Activated T-helper 17 cell treated with anti-CD3 and anti-CD28 coated beads, Interleukin-2, amount 50 U/mL, for 72 hours (primary cell): ENCODE data around the gene INPP4B. TPM values are rescaled to one million over a fixed set of nuclear protein-coding genes. Genes with fewer than 3 reads are reported as not detected.

Experiments
- ATAC-seq: fragments of 150-1000 bp; cut with Tn5 transposase; replicated peaks from 2 replicates; pipeline ENCODE4 v1.10.0; 2021; ENCODE audit warnings: mild to moderate bottlenecking, moderate library complexity
- H3K27ac Mint-ChIP-seq: one replicate; pipeline ENCODE4 v1.8.0; 2022; ENCODE audit warnings: mixed read lengths
- H3K27me3 Mint-ChIP-seq: one replicate; pipeline ENCODE4 v1.8.0; 2022; ENCODE audit warnings: mixed read lengths
- H3K36me3 Mint-ChIP-seq: one replicate; pipeline ENCODE4 v1.8.0; 2022; ENCODE audit warnings: low read depth, mild to moderate bottlenecking, mixed read lengths
- H3K4me1 Mint-ChIP-seq: one replicate; pipeline ENCODE4 v1.8.0; 2022; ENCODE audit warnings: mixed read lengths
- H3K4me3 Mint-ChIP-seq: one replicate; pipeline ENCODE4 v1.8.0; 2022; ENCODE audit warnings: mild to moderate bottlenecking, mixed read lengths
- H3K9me3 Mint-ChIP-seq: one replicate; pipeline ENCODE4 v1.8.0; 2022; ENCODE audit warnings: mixed read lengths
- total RNA-seq, 2 donors: library from RNA; stranded (reverse); gene quantifications; one replicate each; pipeline ENCODE4 v1.2.3, GENCODE V29; 2022

Gene INPP4B
- total RNA-seq, result 10 to 100 TPM; 53.9 to 65.0 TPM

DNA sequence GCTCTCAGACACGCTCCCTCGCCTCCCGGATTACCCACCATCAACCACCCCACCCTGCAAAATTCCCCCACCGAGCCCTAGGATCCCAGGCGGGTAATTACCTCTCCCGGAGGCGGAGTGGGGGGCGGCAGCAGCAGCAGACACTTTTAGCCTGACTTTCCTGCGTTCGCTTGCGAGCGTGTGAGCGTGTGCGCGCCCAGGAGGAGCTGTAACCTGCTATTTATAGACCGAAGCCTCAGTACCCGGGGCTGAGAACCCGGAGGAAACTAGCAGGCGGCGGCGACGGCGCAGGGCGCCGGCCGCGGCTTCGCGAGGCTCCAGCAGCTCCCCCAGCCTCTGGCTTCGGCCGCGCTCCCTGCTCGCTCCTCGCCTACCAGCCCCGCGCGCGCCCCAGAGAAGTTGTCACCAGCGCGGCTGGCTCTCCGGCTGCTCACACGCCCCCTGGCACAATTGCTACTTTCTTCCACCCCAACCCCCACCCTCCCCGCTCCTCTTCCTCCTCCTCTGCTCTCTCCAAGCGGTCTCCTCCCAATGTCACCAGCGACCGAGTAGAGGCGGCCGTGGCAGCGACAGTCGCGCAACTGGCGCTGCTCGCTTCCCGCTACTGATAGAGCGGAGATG is at the start of gene INPP4B:
Gene INPP4B, minus strand, starts transcription at position 194 of the 621 bp plus-strand sequence.
- ATAC-seq, result peak; percentile 60
- H3K27ac Mint-ChIP-seq, result no peak within 1 kb of the TSS
- no peaks in the 10 kb centered on the region for H3K9me3 Mint-ChIP-seq
- no peaks in the 10 kb centered on the region for H3K4me1 Mint-ChIP-seq
- peak within 1 kb of the TSS; percentile 84 for H3K4me3 Mint-ChIP-seq
- no peaks in the 10 kb centered on the region for H3K36me3 Mint-ChIP-seq
- peaks cover 9% of the 10 kb centered on the region for H3K27me3 Mint-ChIP-seq

DNA sequence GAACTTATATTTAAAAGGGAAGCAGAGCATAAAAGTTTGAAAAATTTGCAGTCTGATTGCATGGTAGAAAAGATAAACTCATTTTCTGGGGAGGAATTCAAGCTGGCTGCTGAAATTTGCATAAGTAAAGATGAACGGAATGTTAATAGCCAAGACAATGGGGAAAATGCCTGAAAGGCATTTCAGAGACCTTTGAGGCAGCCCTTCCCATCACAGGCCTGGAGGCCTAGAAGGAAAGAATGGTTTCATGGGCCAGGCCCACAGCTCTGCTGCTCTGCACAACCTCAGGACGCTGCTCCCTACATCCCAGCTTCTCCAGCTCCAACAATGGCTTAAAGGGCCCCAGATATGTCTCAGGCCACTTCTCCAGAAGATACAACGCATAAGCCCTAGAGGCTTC is 46.9 kb upstream of the INPP4B start:
- ATAC-seq, result no peak
- Mint-ChIP-seq H3K9me3 (peaks cover 11% of the 10 kb centered on the region), H3K36me3 (no peaks in the 10 kb centered on the region), H3K4me3 (no peak overlapping the region), H3K27ac (no peak overlapping the region), H3K4me1 (no peaks in the 10 kb centered on the region), H3K27me3 (peaks cover 5% of the 10 kb centered on the region)

DNA sequence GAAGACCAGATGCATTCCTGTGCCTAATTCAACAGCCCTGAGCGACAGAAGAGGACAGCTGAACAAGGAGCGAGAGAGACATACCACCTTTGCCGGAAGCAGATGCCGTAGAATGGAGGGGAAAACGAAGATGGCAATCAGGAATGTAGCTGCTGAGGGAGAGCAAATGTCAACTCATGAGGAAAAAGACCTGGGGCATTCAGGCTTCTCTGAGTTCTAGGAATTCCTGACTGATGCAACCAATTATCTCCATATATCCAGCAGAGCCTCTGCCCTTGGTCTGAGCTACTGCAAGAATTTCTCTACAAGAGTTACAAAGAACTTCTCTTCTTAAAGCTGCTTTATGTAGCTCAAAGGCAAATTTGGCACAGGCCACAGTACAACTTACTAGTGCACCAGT is 40.5 kb upstream of the INPP4B start:
- H3K9me3 Mint-ChIP-seq, result no peaks in the 10 kb centered on the region
- no peak overlapping the region for H3K27ac Mint-ChIP-seq
- no peak overlapping the region for H3K4me3 Mint-ChIP-seq
- no peak for ATAC-seq
- H3K27me3 Mint-ChIP-seq, result no peaks in the 10 kb centered on the region
- no peaks in the 10 kb centered on the region for H3K36me3 Mint-ChIP-seq
- H3K4me1 Mint-ChIP-seq, result no peaks in the 10 kb centered on the region

DNA sequence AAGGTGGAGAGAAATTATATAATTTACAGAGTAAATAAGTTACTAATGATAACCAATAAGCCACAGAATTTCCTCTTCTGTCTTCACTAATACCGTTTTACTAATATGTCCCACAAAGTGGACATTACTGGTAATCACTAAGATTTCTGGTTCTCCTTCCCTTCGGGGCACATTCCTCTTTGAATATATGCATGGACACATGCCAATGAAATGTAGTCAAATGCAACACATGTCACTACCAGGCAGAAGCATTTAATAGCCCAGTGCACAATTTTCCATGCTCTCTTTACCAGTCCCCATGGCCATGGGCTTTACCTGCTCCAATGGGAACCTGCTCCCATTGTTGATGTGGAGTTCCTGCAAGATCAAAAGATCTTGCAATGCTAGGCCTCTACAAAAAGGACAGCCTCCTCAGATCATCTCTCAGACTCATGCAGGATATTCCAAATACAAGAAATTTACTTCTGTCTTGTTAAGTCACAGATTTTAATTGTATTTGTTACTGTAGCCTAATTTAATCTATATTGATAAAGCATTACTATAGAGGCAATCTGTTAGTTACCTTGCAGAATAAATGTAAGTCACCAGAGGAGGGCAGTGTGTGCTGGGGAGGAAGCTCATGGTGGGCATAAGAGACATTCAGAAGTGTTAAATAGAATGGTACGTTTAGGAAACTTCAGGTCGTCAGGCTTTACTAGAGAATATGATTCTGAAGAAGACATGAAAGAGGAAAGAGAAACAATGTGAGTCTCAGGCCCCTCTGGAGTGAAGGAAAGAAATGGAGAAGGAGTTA is 37.1 kb upstream of the INPP4B start:
- Mint-ChIP-seq H3K27me3 (no peaks in the 10 kb centered on the region), H3K36me3 (no peaks in the 10 kb centered on the region), H3K4me1 (no peaks in the 10 kb centered on the region), H3K9me3 (no peaks in the 10 kb centered on the region), H3K27ac (no peak overlapping the region), H3K4me3 (no peak overlapping the region)
- ATAC-seq, result no peak

DNA sequence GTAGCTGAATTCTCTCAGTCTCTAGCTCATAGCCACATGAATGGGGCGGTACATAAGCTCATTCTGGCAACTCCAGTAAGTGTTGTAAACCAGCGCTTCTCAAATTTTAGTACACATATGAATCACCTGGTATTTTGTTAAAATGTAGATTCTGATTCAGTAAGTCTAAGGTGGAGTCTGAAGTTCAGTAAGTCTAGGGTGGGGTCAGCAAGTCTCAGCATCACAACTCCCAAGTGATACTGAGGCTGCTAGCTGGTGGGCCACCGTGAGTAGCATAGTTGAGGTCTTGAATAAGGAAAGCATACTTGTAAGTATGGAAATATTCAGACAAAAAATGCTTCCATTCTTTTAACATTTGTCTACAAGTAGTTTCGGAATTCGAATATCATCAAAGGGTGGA is 36.1 kb upstream of the INPP4B start:
- ATAC-seq, result no peak
- H3K4me3 Mint-ChIP-seq, result no peak overlapping the region
- H3K9me3 Mint-ChIP-seq, result no peaks in the 10 kb centered on the region
- no peaks in the 10 kb centered on the region for H3K4me1 Mint-ChIP-seq
- no peak overlapping the region for H3K27ac Mint-ChIP-seq
- no peaks in the 10 kb centered on the region for H3K27me3 Mint-ChIP-seq
- H3K36me3 Mint-ChIP-seq, result no peaks in the 10 kb centered on the region

DNA sequence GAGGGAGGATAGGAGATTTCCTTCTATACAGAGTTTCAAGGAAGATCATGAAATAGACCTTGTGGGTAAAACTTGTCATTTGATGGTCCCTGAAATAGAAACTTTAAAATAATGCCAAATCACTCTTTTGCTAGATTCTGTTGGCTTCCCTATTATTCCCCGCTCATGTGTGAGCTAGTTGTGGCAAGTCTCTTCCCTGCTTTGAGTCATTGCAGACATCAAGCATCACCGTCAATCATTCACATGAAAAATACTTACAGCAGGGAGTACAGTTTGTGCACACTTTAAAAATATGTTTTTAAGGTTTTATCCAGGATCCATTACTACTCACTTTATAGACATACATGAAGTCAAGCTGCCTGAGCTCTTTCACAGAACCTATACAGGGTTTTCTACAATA is 35.2 kb upstream of the INPP4B start:
- Mint-ChIP-seq H3K27ac (no peak overlapping the region), H3K4me3 (no peak overlapping the region), H3K9me3 (no peaks in the 10 kb centered on the region), H3K4me1 (no peaks in the 10 kb centered on the region), H3K36me3 (no peaks in the 10 kb centered on the region), H3K27me3 (no peaks in the 10 kb centered on the region)
- ATAC-seq, result no peak

DNA sequence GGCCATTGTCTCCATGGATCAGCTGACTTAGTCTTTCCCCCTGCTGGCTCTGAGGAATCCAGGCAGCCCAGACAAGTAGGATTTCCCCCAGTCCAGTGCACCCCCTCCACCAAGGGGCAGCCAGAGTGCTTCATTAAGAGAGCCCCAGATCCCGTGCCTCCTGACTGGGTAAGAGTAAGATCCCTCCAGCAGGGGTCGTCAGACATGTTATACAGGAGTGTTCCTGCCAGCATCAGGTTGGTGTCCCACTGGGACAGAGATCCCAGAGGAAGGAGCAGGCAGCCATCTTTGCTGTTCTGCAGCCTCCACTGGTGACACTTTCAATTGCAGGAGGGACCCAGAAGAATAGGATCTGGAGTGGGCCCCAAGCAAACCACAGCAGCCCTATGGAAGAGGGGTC is 29.0 kb upstream of the INPP4B start:
- ATAC-seq, result no peak
- no peak overlapping the region for H3K27ac Mint-ChIP-seq
- no peaks in the 10 kb centered on the region for H3K36me3 Mint-ChIP-seq
- H3K9me3 Mint-ChIP-seq, result no peaks in the 10 kb centered on the region
- H3K27me3 Mint-ChIP-seq, result peaks cover 7% of the 10 kb centered on the region
- no peaks in the 10 kb centered on the region for H3K4me1 Mint-ChIP-seq
- no peak overlapping the region for H3K4me3 Mint-ChIP-seq

DNA sequence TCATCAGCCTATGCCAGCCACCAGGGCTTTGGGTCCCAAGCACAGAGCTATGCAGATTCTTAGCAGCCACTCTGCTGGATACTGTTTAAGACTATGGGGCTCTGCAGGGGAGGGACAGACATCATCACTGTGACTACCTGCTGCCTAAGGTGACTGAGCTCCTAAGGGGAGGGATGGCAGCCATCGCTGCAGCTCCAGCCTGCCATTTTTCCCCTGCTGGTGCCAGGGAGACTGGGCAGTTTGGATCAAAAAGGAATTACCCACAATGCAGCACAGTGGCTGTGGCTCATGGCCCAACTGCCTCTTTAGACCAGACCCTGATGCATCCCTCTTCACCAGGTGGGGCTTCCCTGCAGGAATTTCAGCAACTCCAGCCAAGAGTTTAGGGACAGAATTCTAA is 28.6 kb upstream of the INPP4B start:
- peaks cover 12% of the 10 kb centered on the region for H3K27me3 Mint-ChIP-seq
- no peaks in the 10 kb centered on the region for H3K4me1 Mint-ChIP-seq
- H3K27ac Mint-ChIP-seq, result no peak overlapping the region
- no peak overlapping the region for H3K4me3 Mint-ChIP-seq
- no peaks in the 10 kb centered on the region for H3K36me3 Mint-ChIP-seq
- no peak for ATAC-seq
- H3K9me3 Mint-ChIP-seq, result peaks cover 3% of the 10 kb centered on the region

DNA sequence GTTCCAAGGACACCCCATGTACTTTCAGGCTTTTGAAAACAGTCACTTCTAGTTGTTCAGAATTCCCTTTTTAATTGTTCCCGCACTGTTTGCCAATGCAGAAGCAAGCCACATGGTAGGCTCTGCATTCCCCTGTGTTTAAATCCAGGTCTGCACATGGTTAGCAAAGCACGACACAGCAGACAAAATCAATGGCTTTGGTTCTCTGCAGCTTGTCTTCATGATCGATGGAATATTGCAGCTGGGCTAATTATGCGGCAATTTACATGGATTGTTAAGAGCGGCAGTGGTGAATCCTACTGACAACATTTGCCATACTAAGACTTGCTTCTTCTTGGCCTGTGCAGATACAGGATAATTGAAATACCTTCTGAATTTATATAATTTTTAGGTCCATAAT is 20.6 kb upstream of the INPP4B start:
- Mint-ChIP-seq H3K9me3 (peaks cover 4% of the 10 kb centered on the region), H3K36me3 (no peaks in the 10 kb centered on the region), H3K4me1 (no peaks in the 10 kb centered on the region), H3K27me3 (peaks cover 26% of the 10 kb centered on the region), H3K27ac (no peak overlapping the region), H3K4me3 (no peak overlapping the region)
- no peak for ATAC-seq

DNA sequence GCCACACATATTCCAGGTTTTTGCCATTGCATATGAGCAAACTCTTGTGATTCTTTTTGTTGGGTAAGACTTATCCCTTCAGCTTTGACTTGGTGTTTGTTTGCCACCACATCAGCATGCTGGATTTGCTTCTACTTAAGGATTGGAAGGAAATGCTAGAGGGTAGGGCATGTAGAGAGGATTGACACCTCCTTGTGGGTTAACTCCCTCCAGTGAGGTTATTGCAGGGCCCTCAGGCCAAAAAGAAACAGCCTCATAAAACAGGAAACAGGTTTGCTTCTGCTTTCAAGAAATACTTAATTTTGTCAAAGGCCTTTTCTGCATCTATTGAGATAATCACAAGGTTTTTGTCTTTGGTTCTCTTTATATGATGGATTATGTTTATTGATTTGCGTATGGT is 15.2 kb upstream of the INPP4B start:
- no peaks in the 10 kb centered on the region for H3K9me3 Mint-ChIP-seq

DNA sequence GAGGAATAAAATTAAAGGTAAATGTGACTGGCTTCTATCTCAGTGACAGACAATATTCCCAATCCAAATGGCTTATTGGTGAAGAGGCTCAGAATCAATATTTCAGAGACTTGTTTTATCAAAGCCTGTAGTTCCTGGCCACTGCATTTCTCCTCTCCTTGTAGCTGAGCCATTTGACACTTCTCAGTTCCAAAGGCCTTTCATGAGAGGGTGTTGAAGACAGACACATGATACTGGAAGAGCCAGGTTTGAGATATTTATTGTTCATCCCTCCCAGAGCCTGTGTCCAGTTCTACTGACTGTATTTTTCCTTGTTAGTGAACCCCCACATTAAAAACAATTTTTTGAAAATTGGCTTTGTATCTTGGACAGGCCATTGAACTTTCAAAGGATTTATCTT is 12.9 kb upstream of the INPP4B start:
- Mint-ChIP-seq H3K4me1 (no peaks in the 10 kb centered on the region), H3K27me3 (peaks cover 31% of the 10 kb centered on the region), H3K4me3 (no peak overlapping the region), H3K9me3 (no peaks in the 10 kb centered on the region), H3K27ac (no peak overlapping the region), H3K36me3 (no peaks in the 10 kb centered on the region)
- no peak for ATAC-seq

More for the DNA sequence above, 15.2 kb upstream of the INPP4B start:
- no peak for ATAC-seq
- Mint-ChIP-seq H3K36me3 (no peaks in the 10 kb centered on the region), H3K4me3 (no peak overlapping the region), H3K27ac (no peak overlapping the region), H3K4me1 (no peaks in the 10 kb centered on the region), H3K27me3 (peaks cover 25% of the 10 kb centered on the region)

DNA sequence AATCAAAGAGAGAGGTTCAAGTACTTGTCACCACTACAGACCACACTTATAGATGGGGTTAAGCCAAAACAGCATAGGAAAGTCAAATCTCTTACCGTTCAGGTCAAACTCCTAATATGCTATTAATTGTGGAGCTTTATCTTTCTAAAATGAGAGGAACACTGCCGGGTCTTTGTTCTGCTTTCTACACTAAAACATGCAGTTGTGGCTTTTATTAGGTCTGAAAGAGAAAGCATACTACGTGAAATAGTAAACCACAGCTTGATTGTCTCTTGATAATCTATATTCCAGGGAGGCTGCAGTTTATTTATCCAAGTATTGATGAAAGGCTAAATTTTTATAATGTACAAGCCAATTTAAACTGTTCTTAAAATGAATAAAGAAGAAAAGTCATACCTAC is 12.3 kb upstream of the INPP4B start:
- Mint-ChIP-seq H3K4me3 (no peak overlapping the region), H3K9me3 (no peaks in the 10 kb centered on the region), H3K27ac (no peak overlapping the region)

DNA sequence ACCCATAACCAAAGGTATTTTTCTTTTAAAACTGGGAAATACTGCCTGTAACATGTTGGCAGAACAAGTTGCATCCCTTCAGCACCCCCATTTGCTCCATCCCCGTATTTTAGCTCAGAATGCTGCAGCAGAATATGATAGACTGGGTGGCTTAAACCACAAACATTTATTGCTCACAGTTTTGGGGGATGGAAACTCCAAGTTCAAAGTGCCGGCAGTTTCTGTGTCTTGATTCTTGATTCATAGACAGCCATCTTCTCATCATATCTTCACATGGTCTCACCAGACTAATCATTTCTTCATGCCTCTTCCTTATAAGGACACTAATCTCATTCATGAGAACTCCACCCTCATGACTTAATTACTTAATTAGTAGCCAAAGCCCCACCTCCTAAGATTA is 10.5 kb upstream of the INPP4B start:
- Mint-ChIP-seq H3K4me3 (no peak overlapping the region), H3K36me3 (no peaks in the 10 kb centered on the region), H3K9me3 (no peaks in the 10 kb centered on the region), H3K27ac (no peak overlapping the region), H3K4me1 (no peaks in the 10 kb centered on the region), H3K27me3 (peaks cover 29% of the 10 kb centered on the region)
- ATAC-seq, result no peak

More for the DNA sequence above, 12.3 kb upstream of the INPP4B start:
- Mint-ChIP-seq H3K4me1 (no peaks in the 10 kb centered on the region), H3K36me3 (no peaks in the 10 kb centered on the region), H3K27me3 (peaks cover 29% of the 10 kb centered on the region)
- no peak for ATAC-seq

DNA sequence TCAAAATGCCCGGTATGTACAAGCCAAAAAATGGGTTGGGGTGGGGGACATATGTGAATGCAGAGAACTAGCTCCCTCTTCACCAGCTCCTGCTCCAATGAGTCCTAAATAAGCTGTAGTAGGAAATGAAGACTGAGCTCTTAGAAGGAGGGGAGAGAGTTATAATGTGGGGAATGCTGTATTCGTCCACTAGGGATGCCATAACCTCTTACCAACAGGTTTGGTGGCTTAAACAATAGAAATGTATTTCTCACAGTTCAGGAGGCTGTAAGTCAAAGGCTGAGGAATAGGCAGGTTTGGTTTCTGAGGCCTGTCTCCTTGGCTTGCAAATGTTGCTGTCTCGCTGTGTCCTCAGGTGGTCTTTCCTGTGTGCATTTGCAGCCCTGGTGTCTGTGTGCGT is 4.4 kb upstream of the INPP4B start:
- Mint-ChIP-seq H3K27ac (no peak overlapping the region), H3K27me3 (peaks cover 10% of the 10 kb centered on the region), H3K4me1 (no peaks in the 10 kb centered on the region), H3K36me3 (no peaks in the 10 kb centered on the region), H3K9me3 (no peaks in the 10 kb centered on the region), H3K4me3 (no peak overlapping the region)
- ATAC-seq, result no peak
